Gastrocnemius medialis (tissue), 4 donors: Measurements from ENCODE around the gene COL27A1. TPM values are rescaled to one million over a fixed set of nuclear protein-coding genes. Genes with fewer than 3 reads are reported as not detected.

Source experiments
- ATAC-seq, 2 donors: fragments of 150-250 bp; one replicate each; pipeline ENCODE4 v1.9.1; 2016
- DNase-seq, 2 donors: peaks; one replicate each; pipeline ENCODE4 v3.0.0-alpha.2; 2019
- H3K27ac ChIP-seq, 4 donors: fragments of 200-600 bp; sonication (generic); 1 replicate in 1 of 4; 2 replicates in 3 of 4; pipeline ENCODE4 v1.5.1; 2016 to 2018; ENCODE audit warnings: mild to moderate bottlenecking in 2 of 4, moderate library complexity in 1 of 4
- H3K27me3 ChIP-seq, 3 donors: fragments of 200-600 bp; sonication (generic) in 2 of 3; 1 replicate in 1 of 3; 2 replicates in 2 of 3; pipeline versions ENCODE4 v1.5.1 to v1.6.0; 2016 to 2019; ENCODE audit warnings: mild to moderate bottlenecking in 1 of 3, moderate library complexity in 1 of 3
- H3K36me3 ChIP-seq, 2 donors: fragments of 200-600 bp; sonication (generic) in 1 of 2; one replicate each; pipeline ENCODE4 v1.5.1; 2017 to 2018
- H3K4me1 ChIP-seq, 2 donors: fragments of 200-600 bp; sonication (generic) in 1 of 2; one replicate each; pipeline ENCODE4 v1.5.1; 2016 to 2017; ENCODE audit warnings: mild to moderate bottlenecking in 2 of 2
- H3K4me3 ChIP-seq, 4 donors: fragments of 200-600 bp; sonication (generic) in 3 of 4; 1 replicate in 1 of 4; 2 replicates in 3 of 4; pipeline ENCODE4 v1.5.1; 2016 to 2019; ENCODE audit warnings: mild to moderate bottlenecking in 2 of 4
- H3K9me3 ChIP-seq, 3 donors: fragments of 200-600 bp; sonication (generic) in 2 of 3; 1 replicate in 1 of 3; 2 replicates in 2 of 3; pipeline ENCODE4 v1.5.1; 2016 to 2019
- POLR2A ChIP-seq, 2 donors: fragments of 450-650 bp; IDR thresholded peaks; one replicate each; pipeline ENCODE4 v1.6.1; 2017; ENCODE audit warnings: antibody characterized with exemption in 2 of 2, mild to moderate bottlenecking in 2 of 2, moderate library complexity in 2 of 2
- in situ Hi-C, 4 donors: fragments of 200-750 bp; cut with MboI; loops; one replicate each; pipeline versions ENCODE4 v1.15.0 to v1.8.0; 2017; ENCODE audit warnings: low sequenced_read_pairs in 4 of 4
- intact Hi-C: fragments of 100-400 bp; cut with DNase I; formaldehyde crosslinking; loops from one replicate; pipeline ENCODE4 v1.15.1; 2023; ENCODE audit warnings: low total_unique reads
- total RNA-seq, 4 donors: library from RNA; depleted of rRNA; stranded (reverse); fragments of >200 nt; gene quantifications; one replicate each; pipeline versions ENCODE4 v1.1.0 to v1.2.3, GENCODE V29; 2016
- TF ChIP-seq, protein P1 (sequence below), 5 experiments: fragments of 450-650 bp in 3 of 5; fragments of 200-600 bp in 2 of 5; sonication (generic) in 2 of 5; IDR thresholded peaks in 4 of 5; conservative IDR thresholded peaks in 1 of 5; 1 replicate in 4 of 5; 2 replicates in 1 of 5; pipeline ENCODE4 v1.5.1; 2016 to 2019; ENCODE audit warnings: antibody characterized with exemption in 5 of 5, mild to moderate bottlenecking in 3 of 5, moderate library complexity in 3 of 5

The COL27A1 gene
- total RNA-seq: 1 to 10 TPM in 2 of 4 donors, under 1 TPM in 2; 0.42 to 1.4 (median 0.95) TPM

DNA sequence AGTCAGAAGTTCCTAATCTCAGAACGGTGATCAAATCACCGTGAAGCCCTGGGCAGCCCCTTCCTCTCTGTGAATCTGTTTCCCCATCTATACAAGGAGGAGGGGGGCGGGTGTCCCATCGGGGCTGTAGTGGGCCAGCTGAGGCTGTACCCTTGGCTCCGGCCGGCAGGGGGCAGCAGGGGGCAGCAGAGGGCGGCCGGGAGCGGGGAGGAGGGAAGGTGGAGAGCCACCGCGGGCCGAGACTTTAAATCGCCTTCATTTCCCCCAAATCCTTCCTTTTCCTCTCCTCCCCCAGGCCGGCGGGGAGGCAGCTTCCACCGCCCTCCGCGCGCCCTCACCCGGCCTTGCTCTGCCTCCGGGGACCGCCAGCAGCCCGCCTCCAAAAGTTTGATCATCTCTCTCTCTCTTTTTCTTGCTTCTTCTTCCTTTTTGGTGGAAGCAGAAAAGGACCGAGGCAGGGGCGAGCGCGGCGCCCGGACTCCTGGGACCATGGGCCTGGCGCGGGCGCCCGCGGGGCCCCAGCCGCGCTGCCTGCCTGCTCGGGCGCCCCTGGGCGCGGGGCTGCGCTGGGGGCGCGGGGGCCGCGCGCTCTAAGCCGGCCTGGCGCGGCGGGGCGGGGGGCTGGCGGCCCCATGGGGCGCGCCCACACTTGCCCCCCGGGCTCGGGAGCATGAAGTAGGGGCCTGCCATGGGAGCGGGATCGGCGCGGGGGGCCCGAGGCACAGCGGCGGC, at the start of gene COL27A1:
TSS of gene COL27A1 (plus strand) at position 275 of the 732 bp plus-strand sequence. CDS start at position 689, 414 bp downstream.
- in situ Hi-C loops: loop anchor here in 1 of 4 donors (10.0 kb wide), 1 partner anchor 129 kb away; no protein-coding TSS in a partner anchor
- no peaks in the 10 kb centered on the region for H3K9me3 ChIP-seq
- peak within 1 kb of the TSS; percentile 57 to 68 (median 62) for H3K4me3 ChIP-seq
- ATAC-seq (peak; percentile 83), DNase-seq (peak; percentile 53 to 73)
- TF ChIP-seq, protein P1, sequence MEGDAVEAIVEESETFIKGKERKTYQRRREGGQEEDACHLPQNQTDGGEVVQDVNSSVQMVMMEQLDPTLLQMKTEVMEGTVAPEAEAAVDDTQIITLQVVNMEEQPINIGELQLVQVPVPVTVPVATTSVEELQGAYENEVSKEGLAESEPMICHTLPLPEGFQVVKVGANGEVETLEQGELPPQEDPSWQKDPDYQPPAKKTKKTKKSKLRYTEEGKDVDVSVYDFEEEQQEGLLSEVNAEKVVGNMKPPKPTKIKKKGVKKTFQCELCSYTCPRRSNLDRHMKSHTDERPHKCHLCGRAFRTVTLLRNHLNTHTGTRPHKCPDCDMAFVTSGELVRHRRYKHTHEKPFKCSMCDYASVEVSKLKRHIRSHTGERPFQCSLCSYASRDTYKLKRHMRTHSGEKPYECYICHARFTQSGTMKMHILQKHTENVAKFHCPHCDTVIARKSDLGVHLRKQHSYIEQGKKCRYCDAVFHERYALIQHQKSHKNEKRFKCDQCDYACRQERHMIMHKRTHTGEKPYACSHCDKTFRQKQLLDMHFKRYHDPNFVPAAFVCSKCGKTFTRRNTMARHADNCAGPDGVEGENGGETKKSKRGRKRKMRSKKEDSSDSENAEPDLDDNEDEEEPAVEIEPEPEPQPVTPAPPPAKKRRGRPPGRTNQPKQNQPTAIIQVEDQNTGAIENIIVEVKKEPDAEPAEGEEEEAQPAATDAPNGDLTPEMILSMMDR (IDR thresholded peaks at IDR 0.05 in 4 of 5, conservative IDR thresholded peaks at IDR 0.05 in 1 of 5): peak; percentile 87 to 98 (median 96)
- TF ChIP-seq POLR2A (IDR thresholded peaks at IDR 0.05): no peak
- intact Hi-C loops: loop anchor here (1.0 to 2.0 kb wide), 4 partner anchors 47 to 136 kb away; no protein-coding TSS in a partner anchor
- peaks cover 12 to 17% (median 14%) of the 10 kb centered on the region in 3 donors for H3K27me3 ChIP-seq
- peaks cover 4 to 16% of the 10 kb centered on the region in 2 donors for H3K4me1 ChIP-seq
- H3K36me3 ChIP-seq: no peaks in the 10 kb centered on the region
- H3K27ac ChIP-seq: peak within 1 kb of the TSS; percentile 56 to 71 (median 64)

DNA sequence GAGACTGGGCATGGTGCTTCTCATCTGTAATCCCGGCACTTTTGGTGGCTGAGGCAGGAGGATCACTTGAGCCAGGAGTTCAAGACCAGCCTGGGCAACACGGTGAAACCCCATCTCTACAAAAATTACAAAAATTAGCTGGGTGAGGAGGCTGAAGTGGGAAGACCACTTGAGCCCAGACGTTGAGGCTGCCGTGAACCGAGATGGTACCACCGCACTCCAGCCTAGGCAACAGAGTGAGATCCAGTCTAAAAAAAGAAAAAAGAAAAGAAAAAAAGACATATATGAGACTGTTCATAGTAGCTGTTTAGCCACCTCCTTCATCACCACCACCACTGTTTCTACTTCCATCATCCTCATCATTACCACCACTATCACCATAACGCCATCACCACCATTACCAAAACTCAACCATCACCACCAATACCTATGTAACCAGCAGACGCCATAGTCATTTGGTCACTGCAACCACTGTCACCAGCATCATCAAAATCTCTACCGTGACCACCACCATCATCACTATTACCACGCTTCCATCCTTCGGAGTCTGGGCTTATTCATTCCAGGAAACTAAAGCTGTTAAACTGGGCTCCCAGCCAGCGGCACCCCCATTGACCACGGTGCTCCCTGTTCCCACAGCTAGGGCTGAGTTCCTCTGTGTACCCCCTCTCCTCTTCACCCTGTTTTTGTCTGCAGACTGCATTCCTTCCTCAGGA, 47.9 kb upstream of the COL27A1 start:
- Histone ChIP-seq H3K36me3 (no peaks in the 10 kb centered on the region), H3K4me1 (no peaks in the 10 kb centered on the region), H3K27ac (no peak overlapping the region), H3K4me3 (no peak overlapping the region), H3K27me3 (no peaks in the 10 kb centered on the region), H3K9me3 (no peaks in the 10 kb centered on the region)
- intact Hi-C loops: loop anchor here (1.0 to 2.0 kb wide), 4 partner anchors 25 to 184 kb away; partner anchors contain the start of gene COL27A1
- DNase-seq (no peak), ATAC-seq (peak in 1 of 2 donors; percentile 6)
- in situ Hi-C loops: loop anchor here in 2 of 4 donors (5.0 kb wide), 1 partner anchor 185 kb away; no protein-coding TSS in a partner anchor
- TF ChIP-seq POLR2A (IDR thresholded peaks at IDR 0.05): no peak
- TF ChIP-seq, protein P1 (IDR thresholded peaks at IDR 0.05 in 4 of 5, conservative IDR thresholded peaks at IDR 0.05 in 1 of 5): no peak

DNA sequence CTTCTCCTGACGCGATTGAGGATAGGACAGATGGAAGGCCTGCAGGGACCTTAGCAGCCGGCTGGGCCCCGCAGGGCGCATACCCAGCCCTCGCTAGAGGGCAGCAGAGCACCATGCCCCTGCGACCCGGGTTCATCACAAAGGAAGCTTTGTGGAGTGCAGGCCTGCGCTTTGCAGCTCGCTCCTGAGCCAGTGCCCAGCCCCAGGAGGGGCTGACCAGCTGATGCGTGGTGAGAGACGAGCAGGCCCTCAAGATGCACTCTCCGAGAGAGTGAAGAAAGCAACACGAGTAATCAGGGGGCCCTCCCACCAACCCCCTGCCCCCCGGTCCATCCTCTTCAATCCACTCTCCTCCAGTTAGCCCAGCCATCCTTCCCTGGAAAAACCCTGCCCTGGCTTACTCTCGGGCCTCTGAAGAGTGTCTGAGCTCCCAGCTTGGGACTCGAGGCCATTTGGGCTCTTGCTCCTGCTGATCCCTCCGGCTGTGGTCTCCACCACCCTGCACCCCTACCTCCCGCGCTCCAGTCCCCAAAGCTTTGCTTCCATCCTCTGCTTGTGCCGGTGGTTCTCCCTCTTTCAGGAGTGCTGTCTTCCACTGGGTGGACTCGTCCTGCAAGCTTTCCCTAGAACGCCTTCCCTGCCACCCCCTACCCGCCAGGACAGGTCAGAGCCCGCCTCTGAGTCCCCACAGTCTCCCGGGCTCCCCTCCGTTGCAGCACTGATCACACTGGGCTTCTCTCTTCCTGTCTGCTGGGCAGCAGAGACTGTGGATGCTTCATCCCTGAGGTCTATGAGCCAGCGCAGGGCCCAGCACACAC, 47.1 kb upstream of the COL27A1 start:
- no peaks in the 10 kb centered on the region for H3K36me3 ChIP-seq
- in situ Hi-C loops: loop anchor here in 2 of 4 donors (5.0 kb wide), 1 partner anchor 184 kb away; no protein-coding TSS in a partner anchor
- H3K9me3 ChIP-seq: no peaks in the 10 kb centered on the region
- TF ChIP-seq, protein P1 (IDR thresholded peaks at IDR 0.05 in 4 of 5, conservative IDR thresholded peaks at IDR 0.05 in 1 of 5): peak; percentile 89 to 99 (median 94)
- no peak for TF ChIP-seq POLR2A (IDR thresholded peaks at IDR 0.05)
- no peak overlapping the region for H3K4me3 ChIP-seq
- intact Hi-C loops: loop anchor here (1.0 to 2.0 kb wide), 4 partner anchors 26 to 183 kb away; partner anchors contain the start of gene COL27A1
- ATAC-seq (peak; percentile 85 to 89), DNase-seq (peak; percentile 42 to 48)
- H3K27me3 ChIP-seq: no peaks in the 10 kb centered on the region
- no peak overlapping the region for H3K27ac ChIP-seq
- H3K4me1 ChIP-seq: no peaks in the 10 kb centered on the region

DNA sequence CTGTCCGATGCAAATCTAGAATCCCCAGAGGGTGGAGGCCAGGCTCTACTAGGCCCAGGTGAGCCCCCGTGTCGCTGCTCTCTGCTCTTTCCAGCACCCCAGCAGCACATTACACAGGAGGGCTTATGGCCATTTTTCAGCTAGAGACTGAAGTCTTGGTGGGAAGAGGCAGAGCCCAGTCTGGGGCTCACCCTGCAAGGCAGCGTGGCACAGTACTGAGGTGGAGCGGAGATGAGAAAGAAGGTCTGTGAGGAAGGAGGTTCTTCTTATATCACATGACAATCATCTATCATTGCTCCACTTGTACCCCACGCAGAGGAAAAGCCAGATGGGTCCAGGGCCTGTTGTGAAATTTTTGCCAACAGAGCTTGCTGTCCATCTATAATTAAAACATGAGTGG, 46.2 kb upstream of the COL27A1 start:
- no peak for TF ChIP-seq POLR2A (IDR thresholded peaks at IDR 0.05)
- TF ChIP-seq, protein P1 (IDR thresholded peaks at IDR 0.05 in 4 of 5, conservative IDR thresholded peaks at IDR 0.05 in 1 of 5): no peak

More for the DNA sequence above, 46.2 kb upstream of the COL27A1 start:
- H3K9me3 ChIP-seq: no peaks in the 10 kb centered on the region
- H3K4me1 ChIP-seq: peaks cover 0 to 6% of the 10 kb centered on the region in 2 donors
- no peak overlapping the region for H3K27ac ChIP-seq
- in situ Hi-C loops: loop anchor here in 2 of 4 donors (5.0 kb wide), 1 partner anchor 183 kb away; no protein-coding TSS in a partner anchor
- ATAC-seq: no peak
- no peaks in the 10 kb centered on the region for H3K36me3 ChIP-seq
- no peak for DNase-seq
- no peaks in the 10 kb centered on the region for H3K27me3 ChIP-seq
- H3K4me3 ChIP-seq: no peak overlapping the region
- intact Hi-C loops: loop anchor here (2.0 kb wide), 1 partner anchor 46 kb away; the partner anchor contains the start of gene COL27A1
